HG03280 (cell line): ENCODE measurements around the gene TBXAS1.

Experiments used
- ATAC-seq: cut with Tn5 transposase; IDR thresholded peaks from one replicate; pipeline ENCODE4 v1.9.1; 2021; ENCODE audit warnings: mild to moderate bottlenecking, moderate library complexity; ENCODE audit not compliant: unreplicated experiment

TBXAS1 gene

DNA sequence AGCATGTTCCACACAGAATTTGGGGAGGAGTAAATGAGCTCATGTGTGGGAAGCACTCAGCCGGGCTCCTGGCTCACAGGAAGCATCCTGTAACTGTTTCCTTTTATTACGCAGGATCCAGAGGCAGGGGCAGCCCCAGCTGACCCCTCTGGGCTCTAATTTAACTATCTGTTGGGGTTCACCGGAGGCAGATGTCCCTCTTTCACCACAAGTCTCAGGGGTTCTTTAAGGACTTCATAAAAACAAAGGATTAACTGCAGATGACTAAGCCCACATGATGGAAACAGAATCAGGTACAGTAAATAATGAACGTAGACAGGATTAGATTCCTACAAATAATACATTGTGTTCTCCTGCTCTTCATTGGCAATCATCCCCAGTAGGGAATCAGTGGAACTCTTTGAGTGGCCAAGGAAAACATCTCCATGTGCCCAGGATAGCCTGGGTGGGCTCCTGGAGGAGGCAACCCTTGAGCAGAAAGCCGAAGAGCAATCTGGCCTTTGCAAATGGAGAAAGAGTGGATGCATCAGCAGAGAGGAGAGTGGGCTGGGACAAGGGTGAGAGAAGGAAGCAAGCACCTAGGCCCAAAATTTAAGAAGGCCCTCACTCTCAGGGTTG is 24.6 kb downstream of the TBXAS1 start:
- no peak for ATAC-seq

DNA sequence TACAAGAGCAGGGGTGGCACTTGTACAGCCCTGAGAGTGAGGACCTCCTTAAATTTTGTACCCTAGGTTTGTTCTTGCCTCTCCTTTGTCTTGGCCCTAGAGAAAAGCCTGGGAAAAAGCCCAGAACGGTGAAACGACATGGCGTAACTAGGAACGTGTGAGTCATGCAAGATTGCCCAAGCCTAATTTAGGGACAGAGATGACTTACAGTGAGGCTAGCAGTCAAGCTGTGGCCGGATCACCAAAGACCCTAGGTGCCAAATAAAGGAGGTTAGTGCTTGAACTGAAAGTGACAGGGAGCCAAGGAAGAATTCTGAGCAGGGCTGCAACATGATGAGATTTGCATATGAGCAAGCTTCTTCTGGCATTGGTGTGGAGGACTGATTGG is 25.1 kb downstream of the TBXAS1 start:
- ATAC-seq = no peak

DNA sequence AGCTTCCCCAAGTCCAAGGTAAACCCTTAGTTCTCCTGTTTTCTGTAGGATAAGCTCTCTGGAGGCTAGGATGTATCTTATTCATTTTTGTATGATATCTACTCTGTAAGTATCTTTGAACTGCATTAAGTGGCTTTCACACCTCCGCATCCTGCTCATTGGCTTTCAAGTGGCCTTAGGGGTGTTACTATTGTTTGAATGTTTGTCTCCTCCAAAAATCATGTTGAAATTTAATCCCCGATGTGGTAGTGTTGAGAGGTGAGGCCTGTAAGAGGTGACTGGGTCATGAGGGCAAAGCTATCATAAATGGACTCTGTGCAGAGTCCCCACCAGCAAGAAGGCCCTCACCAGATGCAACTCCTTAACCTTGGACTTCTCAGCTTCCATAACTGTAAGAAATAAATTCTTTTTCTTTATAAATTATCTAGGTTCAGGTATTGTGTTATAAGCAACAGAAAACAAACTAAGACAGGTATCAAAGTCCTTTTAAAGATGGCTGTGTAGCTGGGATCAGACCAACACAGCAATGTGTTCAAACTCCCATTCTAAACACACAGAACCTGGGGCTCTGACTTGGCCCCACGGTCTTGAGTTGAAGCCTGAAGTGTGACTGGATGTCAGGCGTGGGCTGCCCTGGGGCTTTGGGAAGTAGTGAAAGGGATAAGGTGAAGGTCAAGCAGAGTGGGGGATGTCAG is 25.9 kb downstream of the TBXAS1 start:
- ATAC-seq = no peak

DNA sequence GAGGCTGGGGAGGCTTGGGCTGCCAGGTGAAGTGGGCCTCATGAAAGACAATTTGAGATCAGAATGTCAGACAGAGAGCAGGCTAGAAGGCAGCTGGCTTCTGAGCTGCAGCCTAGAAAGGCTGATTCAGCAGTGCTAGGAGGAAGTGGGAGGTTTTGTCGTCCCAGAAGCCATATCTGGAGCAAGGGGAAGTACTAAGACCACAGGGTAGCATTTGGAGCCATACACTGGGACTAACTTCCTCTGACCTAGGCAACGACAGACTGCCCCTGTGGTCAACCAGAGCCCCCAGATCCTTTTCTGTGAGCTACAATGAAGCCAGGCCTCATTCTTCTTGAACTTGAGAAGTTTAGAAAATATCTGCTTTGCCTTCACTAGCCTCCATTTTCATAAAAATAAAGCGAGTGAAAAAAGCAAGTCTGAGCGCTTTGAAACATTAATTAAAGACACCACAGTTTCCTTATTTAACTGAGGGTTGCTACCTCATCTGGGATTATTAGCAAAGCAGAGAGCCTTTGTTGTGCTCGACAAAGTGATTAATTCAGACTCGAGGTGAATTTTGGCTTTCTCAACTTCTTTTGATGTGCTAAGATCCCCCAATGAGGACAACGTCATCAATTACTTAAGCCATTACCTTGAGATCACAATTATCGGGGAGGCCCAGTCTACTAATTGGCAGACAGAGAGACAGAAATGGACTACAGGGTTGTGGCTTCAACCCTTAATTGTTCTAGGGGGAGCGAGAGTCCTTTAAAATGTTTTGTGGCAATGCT is 26.6 kb downstream of the TBXAS1 start:
- peak; percentile 64 for ATAC-seq

DNA sequence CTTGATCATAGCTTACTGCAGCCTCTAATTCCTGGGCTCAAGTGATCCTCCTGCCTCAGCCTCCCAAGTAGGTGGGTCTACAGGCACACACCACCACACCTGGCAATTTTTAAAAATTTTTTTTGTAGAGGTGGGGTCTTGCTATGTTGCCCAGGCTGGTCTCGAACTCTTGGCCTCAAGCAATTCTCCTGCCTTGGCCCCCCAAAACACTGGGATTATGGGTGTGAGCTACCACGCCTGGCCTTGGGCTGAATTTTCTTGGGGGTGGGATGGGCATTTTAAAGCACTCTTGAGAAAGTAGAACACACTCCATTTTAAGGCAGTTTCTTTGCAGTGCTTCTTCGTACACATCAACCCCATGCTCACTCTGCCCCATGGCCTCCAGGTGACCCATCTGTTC is 28.7 kb downstream of the TBXAS1 start:
- ATAC-seq = no peak

DNA sequence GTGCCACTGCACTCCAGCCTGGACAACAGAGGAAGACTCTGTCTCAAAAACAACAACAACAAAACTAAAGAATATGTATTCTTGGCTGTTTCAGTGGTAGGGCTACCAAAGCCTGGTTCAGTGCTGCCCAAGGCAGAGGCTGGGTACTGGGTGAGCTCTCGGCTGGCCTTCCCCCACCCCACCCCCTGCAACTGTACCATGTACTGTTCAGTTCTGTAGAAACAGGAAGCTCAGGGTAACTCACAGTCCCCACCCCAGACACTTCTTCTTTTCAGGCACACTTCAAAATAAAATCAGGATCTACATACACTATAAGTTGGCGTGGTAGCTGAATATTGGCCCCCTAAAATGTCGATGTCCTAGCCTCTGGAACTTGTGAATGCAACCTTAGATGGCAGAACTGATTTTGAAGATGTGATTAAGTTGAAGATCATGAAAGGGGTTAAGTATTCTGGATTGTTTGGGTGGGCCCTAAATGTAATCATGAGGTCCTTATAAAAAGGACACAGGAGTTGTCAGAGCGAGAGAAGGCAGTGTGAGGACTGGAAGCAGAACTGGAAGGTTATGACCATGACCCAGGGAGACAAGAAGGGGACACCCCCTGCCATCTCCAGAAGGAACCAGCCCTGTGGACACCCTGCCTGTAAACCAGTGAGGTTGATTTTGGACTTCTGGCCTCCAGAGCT is 31.2 kb downstream of the TBXAS1 start:
- no peak for ATAC-seq

DNA sequence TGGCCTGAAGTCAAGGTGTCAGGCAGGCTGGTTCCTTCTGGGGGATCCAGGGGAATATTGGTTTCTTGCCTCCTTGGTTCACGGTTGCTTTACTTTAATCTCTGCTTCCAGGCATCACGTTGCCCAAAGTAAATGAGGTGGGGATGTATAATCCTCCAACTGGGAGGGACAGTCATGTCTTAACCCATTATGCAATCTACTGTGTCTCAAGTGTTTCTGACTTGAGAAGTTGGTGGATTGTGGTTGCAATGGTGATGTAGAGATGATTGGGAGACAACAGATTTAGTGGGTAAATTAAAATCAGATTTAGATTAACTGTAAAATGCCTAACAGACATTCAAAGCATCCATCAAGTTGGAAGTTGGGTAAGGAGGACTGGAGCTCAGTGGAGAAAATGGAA is 32.7 kb downstream of the TBXAS1 start:
- ATAC-seq = no peak

DNA sequence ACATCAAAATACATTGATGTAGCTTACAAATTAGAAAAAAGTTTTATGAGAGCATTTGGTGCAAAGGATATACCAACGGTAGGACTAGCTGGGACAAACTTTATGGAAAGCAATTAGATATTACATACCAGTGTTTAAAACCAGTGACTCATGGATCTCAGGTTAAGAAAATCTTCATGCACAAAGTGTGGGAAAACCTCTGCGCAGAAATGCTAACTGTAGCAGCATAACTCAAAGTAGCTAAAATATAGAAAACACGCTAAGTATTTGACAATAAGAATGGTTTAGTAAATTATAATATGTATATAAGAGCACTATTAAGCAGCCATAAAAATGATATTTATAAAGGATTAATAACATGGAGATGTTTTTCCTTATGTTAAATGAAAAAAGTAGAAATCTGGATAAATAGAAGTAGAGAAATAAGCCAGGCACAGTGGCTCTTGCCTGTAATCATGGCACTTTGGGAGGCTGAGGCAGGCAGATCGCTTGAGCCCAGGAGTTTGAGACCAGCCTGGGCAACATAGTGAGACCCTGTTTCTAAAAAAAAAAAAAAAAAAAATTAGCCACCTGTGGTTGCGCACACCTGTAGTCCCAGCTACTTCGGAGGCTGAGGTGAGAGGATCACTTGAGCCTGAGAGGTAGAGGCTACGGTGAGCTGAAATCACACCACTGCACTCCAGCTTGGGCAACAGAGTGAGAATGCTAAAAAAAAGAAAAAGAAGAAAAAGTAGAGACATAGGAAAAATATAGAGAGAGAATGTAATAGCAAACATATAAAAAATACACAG is 37.2 kb downstream of the TBXAS1 start:
- ATAC-seq = no peak

DNA sequence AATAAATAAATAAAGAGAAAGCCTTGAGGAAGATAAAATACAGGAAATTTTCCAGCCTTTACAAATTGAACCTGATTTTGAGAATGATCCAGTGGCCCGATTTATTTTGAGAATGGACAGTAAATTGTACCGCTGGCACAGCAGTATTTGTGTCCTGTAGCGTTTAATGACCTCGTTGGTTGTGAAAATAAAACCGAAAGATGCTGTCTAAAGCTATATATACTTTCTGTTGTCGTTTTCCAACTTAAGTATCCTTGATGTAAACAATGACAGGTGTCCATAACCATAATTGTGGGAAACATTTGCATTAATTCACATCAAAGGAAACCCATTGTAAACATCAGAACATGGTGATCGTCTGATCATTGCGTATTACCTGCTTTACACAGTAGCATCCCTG is 38.8 kb downstream of the TBXAS1 start:
- no peak for ATAC-seq

DNA sequence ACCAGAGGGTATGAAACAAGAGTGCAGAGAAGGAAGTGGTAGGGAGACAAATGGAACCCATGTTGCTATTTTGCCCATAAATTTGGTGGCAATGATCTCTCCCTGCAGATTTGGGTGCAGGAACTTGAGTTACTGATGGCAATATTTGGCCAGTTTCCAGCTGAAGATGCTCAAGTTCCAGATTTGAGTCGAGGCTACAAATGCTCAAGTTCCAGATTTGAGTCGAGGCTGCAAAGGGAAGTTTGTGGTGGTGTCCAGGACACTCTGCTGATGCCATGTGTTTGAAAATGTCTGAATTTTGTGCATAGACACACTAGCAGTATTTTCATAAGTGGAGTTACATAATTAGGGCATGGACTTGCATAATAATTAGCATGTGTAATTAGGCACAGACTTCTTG is 40.8 kb downstream of the TBXAS1 start:
- ATAC-seq = no peak

DNA sequence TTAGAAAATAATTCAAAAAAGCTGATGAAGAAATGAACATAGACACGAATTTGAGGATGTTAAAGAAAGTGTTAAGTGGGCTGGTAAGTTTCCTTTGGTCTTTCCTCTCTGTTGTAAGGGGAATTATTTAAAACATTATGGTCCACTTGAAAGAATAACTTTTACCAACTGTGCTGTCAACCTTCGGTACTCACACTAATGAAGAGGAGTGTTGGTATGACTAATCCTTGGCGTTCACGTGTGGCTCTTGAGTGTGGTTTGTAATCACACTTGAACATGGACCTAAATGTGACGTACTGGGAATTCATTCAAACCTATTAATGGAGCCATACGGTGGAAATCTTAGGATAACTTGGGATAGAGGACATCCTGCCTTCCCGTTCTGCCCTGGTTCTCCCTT is 41.3 kb downstream of the TBXAS1 start:
- ATAC-seq = no peak

DNA sequence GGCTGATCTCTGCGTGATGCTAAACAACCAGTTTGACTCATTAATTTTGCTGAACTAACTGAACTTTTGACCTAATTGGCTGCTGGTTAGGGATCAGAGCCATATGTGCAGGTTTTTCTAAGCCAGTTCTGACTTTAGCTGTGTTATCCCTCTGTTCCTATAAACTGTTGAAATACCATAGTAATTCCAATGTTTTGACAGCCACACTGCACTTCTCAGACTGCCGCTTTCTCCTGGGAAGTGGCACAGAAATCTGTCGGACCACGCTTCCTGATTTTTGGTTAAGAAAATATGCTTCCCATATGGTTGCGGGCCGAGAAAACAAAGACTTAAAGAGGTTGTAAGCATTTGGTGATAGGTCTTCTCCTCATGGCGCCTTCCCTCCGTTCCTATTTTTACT is 42.3 kb downstream of the TBXAS1 start:
- ATAC-seq = no peak

DNA sequence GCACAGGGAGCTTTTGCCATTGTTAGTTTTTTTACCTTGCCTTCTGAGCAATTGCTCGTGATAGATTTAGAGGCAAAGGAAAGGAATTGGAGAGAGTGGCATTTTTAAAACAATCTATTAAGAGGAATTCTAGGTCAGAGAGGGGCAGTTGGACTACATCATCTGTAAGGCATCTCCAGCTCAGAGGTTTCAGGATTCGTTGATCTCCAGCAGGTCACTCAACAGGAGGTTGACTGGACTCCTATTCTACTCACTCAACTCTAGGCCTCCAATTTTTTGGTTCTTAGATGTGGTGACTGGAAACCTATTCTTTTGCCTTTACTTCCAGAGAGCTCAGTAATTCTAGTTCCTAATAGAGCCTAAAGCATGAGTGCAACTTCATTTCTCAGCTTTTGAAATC is 42.8 kb downstream of the TBXAS1 start:
- ATAC-seq = no peak

DNA sequence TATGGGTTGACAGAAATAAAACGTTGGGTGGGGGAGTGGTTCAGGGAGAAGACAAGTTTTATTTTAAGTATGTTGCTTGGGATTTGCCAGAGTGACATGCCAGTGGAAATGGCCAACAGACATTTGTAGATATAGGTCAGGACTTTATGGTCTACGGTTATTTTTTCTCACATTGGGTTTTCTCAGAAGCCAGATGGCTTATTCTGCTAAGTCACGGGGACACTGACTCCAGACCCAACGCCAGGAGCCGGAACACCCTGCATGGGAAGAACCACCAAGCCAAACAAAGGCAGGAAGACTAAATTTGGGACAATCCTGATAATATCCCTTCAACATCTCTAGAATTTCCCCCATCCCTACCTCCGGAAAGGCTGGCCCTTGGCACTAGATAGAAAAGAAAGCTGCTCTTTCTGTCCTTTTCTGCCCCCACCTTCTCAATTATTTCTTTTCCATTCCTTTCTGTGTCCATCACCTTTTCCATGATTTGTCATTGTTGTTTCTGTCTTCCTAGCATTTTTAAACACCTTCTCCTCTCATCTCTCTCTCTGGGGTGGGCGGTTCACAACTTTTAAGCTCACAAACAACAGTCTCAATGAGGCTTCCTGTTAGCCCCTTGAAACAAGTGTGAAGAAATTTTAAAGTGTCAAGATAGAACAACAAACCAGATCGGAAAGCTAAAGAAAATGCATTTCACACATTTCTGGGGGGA is 44.7 kb downstream of the TBXAS1 start:
- no peak for ATAC-seq

DNA sequence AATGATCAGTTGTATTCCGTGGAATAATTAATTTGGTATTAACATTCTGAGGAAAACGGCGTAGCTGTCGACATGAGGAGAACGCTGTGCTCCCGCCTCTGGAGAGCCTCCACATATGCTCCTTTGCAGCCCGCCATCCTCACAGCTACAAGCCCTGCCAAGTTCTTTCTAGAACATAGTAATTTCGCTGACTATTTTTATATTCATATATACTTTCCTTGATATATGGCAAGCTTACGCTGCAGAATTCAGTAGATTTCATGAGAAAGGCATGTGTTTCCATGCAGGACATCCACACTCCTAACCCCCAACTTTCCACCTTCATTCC is 45.2 kb downstream of the TBXAS1 start:
- no peak for ATAC-seq

DNA sequence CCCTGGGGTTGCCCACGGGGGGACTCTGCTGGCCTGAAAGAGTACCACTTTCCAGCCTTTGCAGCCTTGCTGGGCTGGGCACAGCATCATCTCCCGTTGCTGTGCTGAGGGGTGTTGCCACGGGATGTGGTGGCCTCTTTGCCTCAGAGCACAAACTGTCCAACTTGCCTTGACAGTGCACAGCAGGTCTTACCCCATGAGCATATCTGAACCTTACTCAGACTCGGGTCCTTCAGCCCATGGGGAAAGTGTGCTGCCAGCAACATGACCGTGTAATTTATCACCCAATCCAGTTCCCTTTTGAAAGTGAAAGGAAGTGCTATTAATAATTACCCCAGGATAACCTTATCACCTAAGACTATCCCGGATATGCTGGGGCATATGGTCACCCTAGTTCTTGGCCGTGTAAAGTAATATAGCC is 46.8 kb downstream of the TBXAS1 start:
- ATAC-seq = peak; percentile 68

DNA sequence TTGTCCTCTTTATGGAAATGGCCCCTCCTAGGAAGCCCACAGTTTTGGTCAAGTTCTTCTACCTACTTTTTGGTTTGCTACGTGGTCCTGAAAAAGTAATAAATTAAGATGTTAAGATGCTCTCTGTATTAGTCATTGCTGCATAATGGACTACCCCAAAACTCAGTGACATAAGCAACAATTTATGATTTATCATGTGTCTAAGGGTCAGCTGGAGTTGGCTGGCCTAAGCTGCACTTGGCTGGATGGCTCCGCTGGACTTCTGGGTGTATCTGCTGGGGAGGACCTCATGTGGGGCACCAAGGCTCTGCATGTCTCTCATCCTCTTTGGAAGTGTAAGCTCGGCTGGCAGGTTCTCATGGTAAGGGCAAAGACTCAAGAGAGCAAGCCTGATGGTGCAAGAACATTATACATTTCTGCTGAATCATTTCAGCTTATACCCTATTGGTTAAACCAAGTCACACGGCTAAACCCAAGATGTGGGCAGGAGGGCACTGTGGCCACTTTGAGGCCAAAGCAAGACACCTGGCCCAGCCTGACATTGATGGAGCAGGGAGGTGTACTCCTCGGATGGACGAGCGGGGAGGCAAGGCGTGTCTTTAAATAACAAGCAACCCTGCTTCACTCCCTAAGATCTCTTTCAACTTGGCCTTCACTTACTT is 47.7 kb downstream of the TBXAS1 start:
- no peak for ATAC-seq

DNA sequence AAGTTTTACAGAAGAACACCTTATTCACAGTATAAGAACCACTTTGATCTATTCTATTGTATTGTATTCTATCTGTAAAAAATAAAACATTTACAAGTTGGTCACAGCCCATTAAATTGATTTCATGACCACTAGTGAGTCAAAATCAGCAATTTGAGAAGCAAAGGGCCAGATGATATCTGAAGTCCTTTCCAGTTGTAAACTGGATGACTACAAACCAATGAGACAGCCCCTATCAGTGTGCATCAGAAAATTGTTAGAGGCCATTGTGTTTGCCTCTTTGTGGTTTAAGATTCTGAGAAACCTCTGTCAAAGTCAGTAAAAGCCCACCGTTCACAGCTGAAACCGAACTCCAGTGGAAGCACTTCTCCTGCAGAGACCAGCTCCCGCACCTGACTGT is 54.8 kb downstream of the TBXAS1 start:
- no peak for ATAC-seq

DNA sequence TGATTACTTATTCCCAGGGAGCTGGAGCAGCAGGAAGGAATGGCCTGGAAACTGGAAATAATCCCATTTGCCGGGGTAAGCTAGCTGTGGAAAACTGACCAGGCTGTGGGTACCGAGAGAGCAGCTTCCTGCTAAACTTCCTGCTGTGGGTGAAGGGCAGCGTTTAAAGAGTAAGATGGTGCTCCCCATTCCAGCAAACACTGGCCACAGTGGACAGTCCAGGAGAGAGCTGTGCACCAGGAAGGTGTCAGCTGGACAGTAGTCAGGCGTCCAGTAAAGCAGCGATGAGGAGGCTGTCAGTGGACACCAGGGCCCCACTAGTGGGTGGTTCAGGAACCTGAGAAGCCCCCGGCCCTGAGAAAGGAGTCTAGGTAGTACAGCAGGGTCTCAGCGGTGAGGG is 55.4 kb downstream of the TBXAS1 start:
- no peak for ATAC-seq

DNA sequence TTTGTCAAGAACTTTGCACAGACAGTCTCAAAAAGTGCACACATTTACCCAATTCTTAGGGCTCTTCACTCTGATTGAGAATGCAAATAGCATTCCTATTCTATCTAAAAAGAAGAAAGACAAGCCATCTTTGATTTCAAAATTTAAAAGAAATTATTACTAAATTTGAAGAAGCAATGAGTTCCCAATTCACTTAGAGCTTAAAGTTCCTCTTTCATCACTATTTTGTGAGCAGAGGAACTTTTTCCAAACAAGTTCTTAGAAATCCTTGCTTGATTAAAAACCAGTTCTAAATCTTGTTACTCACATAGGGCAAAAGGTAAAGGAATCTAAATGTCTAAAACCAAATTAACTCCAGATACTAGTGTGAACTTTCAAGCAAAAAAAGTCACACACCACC is 56.4 kb downstream of the TBXAS1 start:
- no peak for ATAC-seq
